Memory B cell (primary cell): ENCODE measurements around the gene HES1.

Source experiments
- ATAC-seq: fragments of 150-1000 bp; cut with Tn5 transposase; 2 replicates; pipeline ENCODE4 v1.10.0; 2021; ENCODE audit warnings: low read depth, mild to moderate bottlenecking, moderate library complexity
- DNase-seq, 2 donors: peaks; one replicate each; pipeline ENCODE4 v3.0.0; 2022; ENCODE audit warnings: low spot score in 2 of 2
- H3K27ac Mint-ChIP-seq: one replicate; pipeline ENCODE4 v1.8.0; 2022; ENCODE audit warnings: mild to moderate bottlenecking, moderate library complexity, mixed read lengths
- H3K27me3 Mint-ChIP-seq: one replicate; pipeline ENCODE4 v1.8.0; 2022; ENCODE audit warnings: mixed read lengths
- H3K36me3 Mint-ChIP-seq: one replicate; pipeline ENCODE4 v1.8.0; 2022; ENCODE audit warnings: mild to moderate bottlenecking, mixed read lengths
- H3K4me1 Mint-ChIP-seq: one replicate; pipeline ENCODE4 v1.8.0; 2022; ENCODE audit warnings: mixed read lengths
- H3K4me3 Mint-ChIP-seq: one replicate; pipeline ENCODE4 v1.8.0; 2022; ENCODE audit warnings: mild to moderate bottlenecking, moderate library complexity, mixed read lengths
- H3K9me3 Mint-ChIP-seq: one replicate; pipeline ENCODE4 v1.8.0; 2022; ENCODE audit warnings: mixed read lengths

Gene HES1

GRCh38 chr3:194111336-194111735 is 24.6 kb upstream of the HES1 start:
- Mint-ChIP-seq H3K9me3 (peaks cover 2% of the 10 kb centered on the region), H3K27me3 (no peaks in the 10 kb centered on the region), H3K36me3 (no peaks in the 10 kb centered on the region), H3K27ac (no peak overlapping the region), H3K4me3 (no peak overlapping the region), H3K4me1 (peaks cover 22% of the 10 kb centered on the region)
- ATAC-seq (no peak), DNase-seq (no peak)

GRCh38 chr3:194112120-194113106 is 23.5 kb upstream of the HES1 start:
- DNase-seq (no peak), ATAC-seq (no peak)
- Mint-ChIP-seq H3K4me3 (no peak overlapping the region), H3K36me3 (no peaks in the 10 kb centered on the region), H3K9me3 (peaks cover 2% of the 10 kb centered on the region), H3K27me3 (peaks cover 2% of the 10 kb centered on the region), H3K4me1 (peaks cover 15% of the 10 kb centered on the region), H3K27ac (no peak overlapping the region)

DNA sequence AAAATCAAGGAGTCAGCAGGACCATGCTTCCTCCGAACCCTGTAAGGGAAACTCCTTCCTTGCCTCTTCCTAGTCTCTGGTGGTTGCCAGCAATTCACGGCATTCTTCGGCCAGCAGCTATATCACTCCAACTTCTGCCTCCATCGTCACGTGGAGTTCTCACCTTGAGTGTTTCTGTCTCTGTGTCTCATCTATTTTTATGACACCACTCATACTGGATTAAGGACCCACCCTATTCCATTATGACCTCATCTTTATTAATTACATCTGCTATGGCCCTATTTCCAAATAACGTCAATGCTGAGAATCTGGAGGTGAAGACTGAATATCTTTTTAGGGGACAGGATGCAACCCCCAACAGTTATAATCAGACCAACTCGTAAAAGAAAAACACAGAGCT is 21.8 kb upstream of the HES1 start:
- Mint-ChIP-seq H3K36me3 (no peaks in the 10 kb centered on the region), H3K27me3 (peaks cover 5% of the 10 kb centered on the region), H3K9me3 (no peaks in the 10 kb centered on the region), H3K4me1 (peaks cover 12% of the 10 kb centered on the region), H3K4me3 (no peak overlapping the region), H3K27ac (no peak overlapping the region)
- no peak for ATAC-seq
- DNase-seq = no peak

DNA sequence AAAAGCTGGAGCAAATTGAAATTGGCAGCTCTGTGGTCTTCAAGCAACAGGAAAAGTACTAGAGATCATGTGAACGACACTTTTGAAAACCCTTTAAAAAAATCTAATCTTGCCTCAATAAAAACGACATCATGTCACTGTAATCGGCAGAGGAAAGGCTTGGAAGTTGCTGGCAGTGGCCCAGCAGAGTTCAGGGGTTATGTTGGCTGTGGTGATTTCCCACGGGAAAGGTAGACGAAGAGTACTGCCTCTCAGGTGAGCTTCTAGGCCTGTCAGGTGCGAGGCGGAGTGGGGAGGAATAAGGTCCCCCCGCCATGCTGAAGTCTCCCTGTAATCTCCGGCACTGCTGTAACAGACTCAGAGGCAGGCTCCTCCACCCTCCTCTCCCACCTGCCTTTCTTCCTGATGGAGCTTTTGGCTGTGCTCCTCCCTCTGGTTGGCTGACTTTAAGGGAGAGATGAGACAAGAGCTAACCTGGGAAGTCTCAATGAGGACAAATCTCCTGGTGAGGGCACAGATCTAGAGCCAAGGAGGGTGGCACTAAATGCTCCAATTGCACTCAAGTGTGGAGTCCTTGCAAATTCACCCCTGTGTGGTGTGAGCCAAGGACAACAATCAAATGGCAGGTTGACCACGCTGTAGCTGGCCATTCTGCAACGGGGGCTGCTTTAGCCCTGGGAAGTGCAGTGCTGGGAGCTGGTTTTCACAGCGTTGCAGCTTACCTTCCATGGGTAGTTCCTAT is 18.7 kb upstream of the HES1 start:
- H3K4me1 Mint-ChIP-seq = peaks cover 19% of the 10 kb centered on the region
- peaks cover 10% of the 10 kb centered on the region for H3K27me3 Mint-ChIP-seq
- no peak overlapping the region for H3K4me3 Mint-ChIP-seq
- no peak for DNase-seq
- no peaks in the 10 kb centered on the region for H3K9me3 Mint-ChIP-seq
- no peak overlapping the region for H3K27ac Mint-ChIP-seq
- no peaks in the 10 kb centered on the region for H3K36me3 Mint-ChIP-seq
- no peak for ATAC-seq

DNA sequence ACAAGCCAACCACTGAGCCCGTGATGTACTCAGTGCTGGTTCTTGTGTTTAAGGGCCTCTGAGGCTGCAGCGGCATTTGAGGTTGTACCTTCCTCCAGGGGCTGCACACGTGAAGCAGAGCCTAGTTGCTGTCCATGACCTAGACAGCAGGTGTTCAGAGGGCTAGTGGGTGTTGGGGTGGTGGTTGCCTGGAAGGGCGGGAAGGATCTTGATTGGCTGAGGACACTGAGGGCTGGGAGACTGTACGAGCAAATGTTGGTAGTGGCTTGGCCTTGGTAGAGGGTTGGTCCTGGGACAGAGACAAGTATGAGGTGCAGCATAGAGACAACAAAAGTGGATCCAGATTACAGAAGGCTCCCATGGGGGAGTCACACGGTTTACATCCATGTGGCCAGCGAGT is 17.0 kb upstream of the HES1 start:
- no peak for ATAC-seq

DNA sequence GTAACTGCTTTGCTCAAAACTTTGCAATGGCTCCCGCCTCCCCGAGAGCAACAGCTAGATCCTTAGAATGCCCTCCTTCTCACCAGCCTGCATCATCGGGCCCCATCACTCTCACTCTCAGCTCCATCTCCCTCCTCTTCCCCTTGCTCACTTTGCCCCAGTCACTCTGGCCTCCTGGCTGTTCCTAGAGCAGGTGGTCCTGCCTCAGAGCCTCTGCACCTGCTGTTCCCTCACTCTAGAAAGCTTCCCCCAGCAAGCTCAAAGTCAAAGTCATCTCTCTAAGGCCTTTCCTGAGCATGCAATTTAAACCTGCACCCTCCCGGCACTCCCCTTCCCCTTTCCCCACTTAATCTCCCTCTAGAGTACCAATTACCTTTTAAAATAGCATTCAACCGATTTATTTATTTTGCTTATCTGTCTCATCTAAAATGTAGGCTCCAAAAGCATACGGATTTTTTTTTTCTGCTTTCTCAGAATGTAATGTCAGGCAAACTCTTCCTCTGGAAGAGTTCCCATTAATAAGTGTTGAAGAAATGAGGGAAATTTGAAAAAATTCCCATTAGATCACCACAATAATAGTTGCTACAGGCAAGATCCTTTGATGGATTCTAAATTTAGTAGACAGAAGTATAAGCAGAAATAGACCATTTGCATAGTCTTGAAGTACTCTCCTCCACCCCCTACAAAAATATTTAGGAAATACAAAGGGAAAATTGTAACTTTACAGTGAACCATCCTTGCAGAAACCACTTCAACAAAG is 15.9 kb upstream of the HES1 start:
- ATAC-seq (no peak), DNase-seq (no peak)
- no peaks in the 10 kb centered on the region for H3K9me3 Mint-ChIP-seq
- peaks cover 10% of the 10 kb centered on the region for H3K27me3 Mint-ChIP-seq
- H3K4me1 Mint-ChIP-seq = peaks cover 23% of the 10 kb centered on the region
- H3K4me3 Mint-ChIP-seq = no peak overlapping the region
- no peak overlapping the region for H3K27ac Mint-ChIP-seq
- no peaks in the 10 kb centered on the region for H3K36me3 Mint-ChIP-seq

More for the DNA sequence above, 17.0 kb upstream of the HES1 start:
- Mint-ChIP-seq H3K36me3 (no peaks in the 10 kb centered on the region), H3K4me1 (peaks cover 23% of the 10 kb centered on the region), H3K27me3 (peaks cover 10% of the 10 kb centered on the region), H3K9me3 (no peaks in the 10 kb centered on the region), H3K27ac (no peak overlapping the region), H3K4me3 (no peak overlapping the region)
- no peak for DNase-seq

DNA sequence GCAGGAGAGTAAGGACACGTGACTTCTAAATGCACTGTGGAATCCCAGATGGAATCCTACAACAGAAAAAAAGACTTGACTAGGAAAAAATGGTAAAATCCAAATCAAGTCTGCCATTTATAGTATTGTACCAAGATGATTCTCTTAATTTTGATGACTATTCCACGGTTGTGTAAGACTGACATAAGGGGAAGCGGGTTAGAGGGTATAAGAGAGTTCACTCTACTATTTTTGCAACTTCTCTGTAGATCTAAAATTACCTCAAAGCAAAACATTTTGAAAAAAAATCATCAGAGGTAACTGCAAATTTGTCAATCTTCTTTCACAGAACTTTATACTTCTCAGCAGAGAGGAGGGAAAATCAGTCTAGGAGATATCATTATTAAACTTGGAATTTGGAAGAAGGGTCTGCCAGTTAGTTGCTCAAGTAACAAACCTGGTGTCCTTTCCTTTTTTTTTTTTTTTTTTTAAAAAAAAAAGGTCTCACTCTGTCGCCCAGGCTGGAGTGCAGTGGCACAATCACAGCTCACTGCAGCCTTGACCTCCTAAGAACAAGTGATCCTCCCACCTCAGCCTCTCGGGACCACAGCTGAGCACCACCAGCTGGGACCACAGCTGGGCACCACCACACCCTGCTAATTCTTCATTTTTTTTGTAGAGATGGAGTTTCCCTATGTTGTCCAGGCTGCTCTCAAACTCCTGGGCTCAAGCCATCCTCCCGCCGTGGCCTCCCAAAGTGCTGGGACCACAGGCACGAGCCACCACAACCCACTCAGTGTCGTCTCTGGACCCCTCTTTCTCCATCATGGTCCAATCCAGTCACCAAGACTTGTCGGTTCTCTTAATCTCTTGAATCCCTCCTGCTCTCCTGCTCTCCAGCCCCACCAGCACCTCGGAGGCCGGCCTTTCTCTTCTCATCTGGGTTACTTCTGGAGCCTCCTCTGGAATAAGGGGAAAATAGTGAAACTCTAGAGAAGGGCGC is 14.9 kb upstream of the HES1 start:
- Mint-ChIP-seq H3K36me3 (no peaks in the 10 kb centered on the region), H3K4me3 (no peak overlapping the region), H3K27me3 (peaks cover 10% of the 10 kb centered on the region), H3K4me1 (peaks cover 23% of the 10 kb centered on the region), H3K9me3 (no peaks in the 10 kb centered on the region), H3K27ac (no peak overlapping the region)
- DNase-seq = no peak
- ATAC-seq = no peak

GRCh38 chr3:194121891-194122631 is 13.9 kb upstream of the HES1 start:
- no peak for ATAC-seq

DNA sequence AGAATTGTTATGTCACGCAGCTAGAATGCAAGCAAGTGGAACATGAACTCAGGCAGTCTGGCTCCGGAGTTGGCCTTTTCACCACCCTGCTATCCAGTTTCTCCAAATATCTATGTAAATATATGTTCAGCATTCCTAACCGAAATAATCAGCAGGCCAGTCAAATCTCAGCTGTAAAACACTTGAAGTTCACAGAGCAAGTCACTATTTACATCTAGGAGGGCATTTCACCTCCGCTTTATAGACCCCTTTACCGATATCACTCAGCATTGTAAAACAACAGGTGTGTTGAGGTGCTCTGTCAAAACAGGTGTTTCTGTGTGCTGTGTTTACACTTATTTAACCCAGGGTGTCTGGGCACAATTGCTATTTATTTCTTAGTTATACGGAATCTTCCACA is 12.2 kb upstream of the HES1 start:
- Mint-ChIP-seq H3K27me3 (peaks cover 16% of the 10 kb centered on the region), H3K4me1 (peaks cover 31% of the 10 kb centered on the region), H3K9me3 (no peaks in the 10 kb centered on the region), H3K36me3 (peaks cover 2% of the 10 kb centered on the region), H3K4me3 (no peak overlapping the region), H3K27ac (no peak overlapping the region)
- DNase-seq (no peak), ATAC-seq (no peak)

More at GRCh38 chr3:194121891-194122631, 13.9 kb upstream of the HES1 start:
- Mint-ChIP-seq H3K27ac (no peak overlapping the region), H3K36me3 (no peaks in the 10 kb centered on the region), H3K9me3 (no peaks in the 10 kb centered on the region), H3K27me3 (peaks cover 11% of the 10 kb centered on the region), H3K4me1 (peaks cover 27% of the 10 kb centered on the region), H3K4me3 (no peak overlapping the region)
- no peak for DNase-seq

DNA sequence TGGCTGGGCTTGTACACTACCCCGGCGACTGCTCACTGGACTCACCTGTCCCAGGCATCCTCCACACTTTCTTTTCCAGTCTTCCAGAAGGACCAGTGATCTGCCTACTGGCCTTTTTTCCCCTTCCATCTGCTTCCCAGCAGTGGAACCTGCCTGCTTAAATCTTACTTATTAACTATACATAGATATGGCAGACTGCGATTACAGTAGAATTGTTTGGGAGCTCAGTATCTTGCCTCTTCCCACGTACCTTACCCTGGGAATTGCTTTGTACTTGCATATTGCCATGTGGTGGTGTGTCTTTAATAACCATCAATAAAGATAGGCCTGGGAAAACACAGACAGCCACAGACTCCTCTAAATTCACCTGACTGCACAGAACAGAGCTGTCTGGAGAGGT is 11.8 kb upstream of the HES1 start:
- no peak for DNase-seq
- Mint-ChIP-seq H3K27me3 (peaks cover 12% of the 10 kb centered on the region), H3K27ac (no peak overlapping the region), H3K9me3 (no peaks in the 10 kb centered on the region), H3K4me3 (no peak overlapping the region), H3K4me1 (peaks cover 28% of the 10 kb centered on the region), H3K36me3 (peaks cover 2% of the 10 kb centered on the region)
- ATAC-seq = no peak

GRCh38 chr3:194125442-194125841 is 10.5 kb upstream of the HES1 start:
- Mint-ChIP-seq H3K27ac (no peak overlapping the region), H3K9me3 (no peaks in the 10 kb centered on the region), H3K36me3 (peaks cover 3% of the 10 kb centered on the region), H3K4me3 (no peak overlapping the region), H3K4me1 (peaks cover 30% of the 10 kb centered on the region), H3K27me3 (peaks cover 9% of the 10 kb centered on the region)
- ATAC-seq (no peak), DNase-seq (no peak)

GRCh38 chr3:194126790-194127189 is 9.2 kb upstream of the HES1 start:
- DNase-seq (no peak), ATAC-seq (no peak)
- peaks cover 29% of the 10 kb centered on the region for H3K4me1 Mint-ChIP-seq
- peaks cover 3% of the 10 kb centered on the region for H3K36me3 Mint-ChIP-seq
- H3K27ac Mint-ChIP-seq = no peak overlapping the region
- H3K9me3 Mint-ChIP-seq = no peaks in the 10 kb centered on the region
- H3K4me3 Mint-ChIP-seq = no peak overlapping the region
- peaks cover 9% of the 10 kb centered on the region for H3K27me3 Mint-ChIP-seq
